H7 (cell line): ENCODE measurements around the gene ATP4A. TPM values are rescaled to one million over a fixed set of nuclear protein-coding genes. Genes with fewer than 3 reads are reported as not detected.
A peak's percentile ranks its signal among the peaks of the same experiment; 100 is the strongest.
"Not testable (repeated sequence)": the region's sequence is repeated elsewhere in the genome, so short reads cannot be mapped to it uniquely, and the experiment has no call there.

Experiments used
- DNase-seq: peaks from one replicate; pipeline ENCODE4 v3.0.0; 2012
- H3K27me3 ChIP-seq: 2 replicates; pipeline ENCODE4 v1.6.0; 2011; ENCODE audit warnings: mild to moderate bottlenecking, low read length; ENCODE audit not compliant: control insufficient read depth, insufficient read depth
- H3K36me3 ChIP-seq: replicated peaks from 2 replicates; pipeline ENCODE4 v1.5.1; 2011; ENCODE audit warnings: low read length; ENCODE audit not compliant: control insufficient read depth, insufficient read depth
- H3K4me3 ChIP-seq: 2 replicates; pipeline ENCODE4 v1.5.1; 2011; ENCODE audit warnings: low read depth, mild to moderate bottlenecking, control low read depth, low read length, moderate library complexity; ENCODE audit not compliant: insufficient read depth
- total RNA-seq: library from RNA; depleted of rRNA; stranded (reverse); fragments of >200 nt; shearing (Covaris generic); gene quantifications from 2 replicates; pipeline ENCODE4 v1.2.3, GENCODE V29; 2014; rRNA removed

ATP4A gene
- 0.21 TPM in 1 of 2 replicates, not detected in the other for total RNA-seq

GRCh38 chr19:35563207-35563829 is at the start of gene ATP4A:
ATP4A (minus strand) TSS chr19:35563658; CDS start chr19:35563629, 29 bp downstream.
- DNase-seq: no peak
- peaks cover 19% of the 10 kb centered on the region for H3K27me3 ChIP-seq
- no peak within 1 kb of the TSS for H3K4me3 ChIP-seq
- no peaks in the 10 kb centered on the region for H3K36me3 ChIP-seq

- peaks cover 3% of the 10 kb centered on the region; the same call in 1 of the 2 replicates for H3K36me3 ChIP-seq
- peak within 1 kb of the TSS; percentile 93 for H3K4me3 ChIP-seq
- peak; percentile 97 for DNase-seq
- H3K27me3 ChIP-seq: peaks cover 3% of the 10 kb centered on the region; the same call in 1 of the 2 replicates
Measured at GRCh38 chr19:35612559-35613321, 49.3 kb upstream of the ATP4A start, which contains the start of gene HAUS5. HAUS5 (plus strand) TSS chr19:35612735; CDS start chr19:35612795, 60 bp downstream.

GRCh38 chr19:35612224-35612558 is 48.7 kb upstream of the ATP4A start:
- H3K27me3 ChIP-seq: peaks cover 3% of the 10 kb centered on the region; the same call in 1 of the 2 replicates
- H3K36me3 ChIP-seq: peaks cover 2% of the 10 kb centered on the region; the same call in 1 of the 2 replicates
- peak overlapping the region; percentile 23 for H3K4me3 ChIP-seq
- DNase-seq: no peak

- no peaks in the 10 kb centered on the region for H3K36me3 ChIP-seq
- DNase-seq: no peak
- H3K27me3 ChIP-seq: peaks cover 3% of the 10 kb centered on the region; the same call in 1 of the 2 replicates
- no peak overlapping the region for H3K4me3 ChIP-seq
Measured at GRCh38 chr19:35609851-35610353, 46.4 kb upstream of the ATP4A start.

DNA sequence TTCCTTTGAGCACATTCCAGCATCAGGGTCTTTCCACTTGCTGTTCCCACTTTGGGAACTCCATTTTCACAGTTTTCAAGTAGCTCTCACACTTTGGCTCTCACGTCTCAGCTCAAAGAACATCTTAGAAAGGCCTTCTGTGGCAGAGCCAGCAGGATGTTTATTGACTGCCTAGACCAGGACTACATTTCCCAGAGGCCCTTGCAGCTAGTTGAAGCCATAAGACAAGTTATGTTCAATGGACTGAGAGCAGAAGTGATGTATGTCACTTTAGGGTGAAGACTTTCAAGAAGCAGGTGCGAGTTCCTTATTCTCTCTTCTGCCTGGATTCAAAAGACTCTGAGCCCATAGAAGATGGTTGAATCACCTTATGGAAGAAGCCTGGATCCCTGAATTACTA is 44.8 kb upstream of the ATP4A start:
- Histone ChIP-seq H3K4me3 (no peak overlapping the region), H3K36me3 (no peaks in the 10 kb centered on the region), H3K27me3 (peaks cover 3% of the 10 kb centered on the region; the same call in 1 of the 2 replicates)
- DNase-seq: no peak

- H3K36me3 ChIP-seq: no peaks in the 10 kb centered on the region
- no peak overlapping the region for H3K4me3 ChIP-seq
- DNase-seq: no peak
- peaks cover 3% of the 10 kb centered on the region; the same call in 1 of the 2 replicates for H3K27me3 ChIP-seq
Measured at GRCh38 chr19:35607661-35608060, 44.2 kb upstream of the ATP4A start.

- not testable (repeated sequence) for DNase-seq, H3K4me3 ChIP-seq, H3K36me3 ChIP-seq, H3K27me3 ChIP-seq
Measured at GRCh38 chr19:35607170-35607569, 43.7 kb upstream of the ATP4A start.

DNA sequence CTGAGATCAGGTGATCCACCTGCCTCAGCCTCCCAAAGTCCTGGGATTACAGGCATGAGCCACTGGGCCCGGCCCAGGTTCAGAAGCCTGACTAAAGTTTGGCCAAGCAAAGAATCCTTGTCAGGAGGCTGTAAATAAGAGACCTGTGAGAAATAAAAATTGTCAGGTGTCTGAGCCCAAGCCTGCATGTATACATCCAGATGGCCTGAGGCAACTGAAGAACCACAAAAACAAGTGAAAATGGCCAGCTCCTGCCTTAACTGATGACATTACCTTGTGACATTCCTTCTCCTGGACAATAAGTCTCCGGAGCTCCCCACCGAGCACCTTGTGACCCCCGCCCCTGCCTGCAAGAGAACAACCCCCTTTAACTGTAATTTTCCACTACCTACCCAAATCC is 41.0 kb upstream of the ATP4A start:
- H3K27me3 ChIP-seq, DNase-seq, H3K36me3 ChIP-seq, H3K4me3 ChIP-seq: not testable (repeated sequence)

- H3K4me3 ChIP-seq: no peak overlapping the region
- DNase-seq: no peak
- H3K36me3 ChIP-seq: no peaks in the 10 kb centered on the region
- peaks cover 2% of the 10 kb centered on the region; the same call in 1 of the 2 replicates for H3K27me3 ChIP-seq
Measured at GRCh38 chr19:35601971-35602370, 38.5 kb upstream of the ATP4A start.

DNA sequence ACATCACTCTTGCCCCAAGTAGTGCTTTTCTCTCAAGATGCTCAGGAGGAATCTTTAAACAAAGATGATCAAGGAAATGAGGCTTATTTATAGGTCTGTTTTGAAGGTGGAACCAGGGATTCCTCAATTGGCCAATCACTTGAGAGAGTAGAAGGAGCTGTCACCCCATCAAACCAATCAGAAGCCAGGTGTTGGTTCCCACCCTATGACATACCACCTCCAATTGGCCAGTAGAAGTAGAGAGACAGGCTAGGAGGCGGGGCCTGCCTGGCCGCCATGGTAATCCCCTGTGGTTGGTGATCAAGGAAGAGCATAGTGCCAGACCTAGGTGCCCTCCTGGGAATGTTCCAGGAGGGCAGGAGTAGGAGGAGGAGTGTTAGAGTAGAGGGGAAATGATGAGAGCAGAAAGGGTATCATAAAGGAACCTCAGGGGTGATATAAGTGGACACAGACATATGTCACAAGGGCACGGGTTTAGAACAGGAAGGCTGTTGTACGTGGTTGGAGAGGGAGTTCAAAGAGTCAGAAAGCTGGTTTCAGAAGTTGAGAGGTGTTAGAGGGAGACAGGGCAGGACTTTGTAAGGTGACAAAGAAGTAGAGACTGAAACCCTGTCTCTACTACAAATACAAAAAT is 33.0 kb upstream of the ATP4A start:
- DNase-seq: peak; percentile 75
- no peaks in the 10 kb centered on the region for H3K36me3 ChIP-seq
- no peak overlapping the region for H3K4me3 ChIP-seq
- H3K27me3 ChIP-seq: peaks cover 4% of the 10 kb centered on the region

GRCh38 chr19:35595928-35596327 is 32.5 kb upstream of the ATP4A start:
- DNase-seq: no peak
- H3K36me3 ChIP-seq: no peaks in the 10 kb centered on the region
- H3K27me3 ChIP-seq: peaks cover 4% of the 10 kb centered on the region
- H3K4me3 ChIP-seq: no peak overlapping the region

GRCh38 chr19:35595026-35595425 is 31.6 kb upstream of the ATP4A start:
- H3K4me3 ChIP-seq, H3K27me3 ChIP-seq, H3K36me3 ChIP-seq, DNase-seq: not testable (repeated sequence)

DNA sequence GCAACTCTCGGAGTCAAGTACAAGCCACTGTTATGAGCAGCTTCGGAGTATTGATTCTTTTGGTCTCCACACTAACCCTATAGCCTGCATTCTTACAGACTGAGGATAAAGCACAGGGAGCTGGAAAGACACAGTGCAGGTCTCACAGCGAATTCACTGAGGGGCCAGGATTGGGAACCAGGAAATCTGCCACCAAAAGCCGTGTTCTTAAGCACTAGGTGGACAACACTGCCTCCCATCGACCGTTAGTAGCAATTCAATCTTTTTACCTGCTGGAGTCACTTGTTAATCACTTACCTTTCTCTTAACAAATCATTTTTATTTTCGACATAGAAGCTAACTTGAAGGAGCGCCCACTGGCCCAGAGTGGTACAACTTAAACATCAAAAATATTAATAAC is 28.8 kb upstream of the ATP4A start:
- no peaks in the 10 kb centered on the region for H3K36me3 ChIP-seq
- peak; percentile 81 for DNase-seq
- no peak overlapping the region for H3K4me3 ChIP-seq
- H3K27me3 ChIP-seq: peaks cover 2% of the 10 kb centered on the region

DNA sequence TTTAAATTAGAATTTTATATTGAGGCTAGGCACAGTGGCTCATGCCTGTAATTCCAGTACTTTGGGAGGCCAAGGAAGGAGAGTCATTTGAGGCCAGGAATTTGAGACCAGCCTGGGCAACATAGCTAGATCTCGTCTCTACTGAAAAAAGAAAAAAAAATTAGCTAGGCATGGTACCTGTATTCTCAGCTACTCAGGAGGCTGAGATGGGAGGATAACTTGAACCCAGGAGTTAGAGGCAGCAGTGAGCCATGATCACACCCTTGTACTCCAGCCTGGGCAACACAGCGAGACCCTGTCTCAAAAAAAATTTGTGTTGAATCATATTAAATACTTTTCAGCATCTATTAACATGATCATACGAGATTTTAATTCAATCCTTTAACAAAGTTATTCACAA is 27.4 kb upstream of the ATP4A start:
- Histone ChIP-seq H3K36me3 (no peaks in the 10 kb centered on the region), H3K4me3 (no peak overlapping the region)

More for the DNA sequence above, 27.4 kb upstream of the ATP4A start:
- H3K27me3 ChIP-seq: no peaks in the 10 kb centered on the region; the same call in 1 of the 2 replicates
- DNase-seq: no peak
